Measurements from ENCODE around the gene PLPP2.

Gene PLPP2

GRCh38 chr19:293436-294110 is 2.4 kb upstream of the PLPP2 start:
- DNase-seq (ENCODE audit: low read depth in 2 of 2): no peak

DNA sequence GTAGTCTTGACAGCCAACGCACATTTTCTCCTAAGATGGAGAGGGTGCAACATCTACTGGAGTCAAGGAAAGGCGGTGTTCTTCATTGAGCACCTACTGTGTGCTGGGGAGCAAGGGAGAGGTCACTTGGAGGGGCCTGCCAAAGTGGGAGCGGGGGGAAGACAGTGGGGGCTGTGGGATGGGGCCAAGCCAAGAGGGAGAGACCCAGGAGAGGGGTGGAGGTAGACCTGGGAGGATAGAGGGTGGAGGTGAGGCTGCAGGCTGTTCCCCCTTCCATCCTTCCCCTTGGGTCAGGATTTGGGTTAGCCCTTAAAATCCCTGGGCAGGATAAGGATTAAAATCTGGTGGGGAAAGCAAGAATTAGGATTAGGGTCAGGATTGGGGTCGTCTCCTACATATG is 1.7 kb upstream of the PLPP2 start:
- DNase-seq (ENCODE audit: low read depth in 2 of 2): no peak

- no peak for DNase-seq (ENCODE audit: low read depth in 2 of 2)
Measured at GRCh38 chr19:292281-292884, 1.2 kb upstream of the PLPP2 start.

GRCh38 chr19:291561-292280 is 518 bp upstream of the PLPP2 start:
- no peak for DNase-seq (ENCODE audit: low read depth in 2 of 2)

DNA sequence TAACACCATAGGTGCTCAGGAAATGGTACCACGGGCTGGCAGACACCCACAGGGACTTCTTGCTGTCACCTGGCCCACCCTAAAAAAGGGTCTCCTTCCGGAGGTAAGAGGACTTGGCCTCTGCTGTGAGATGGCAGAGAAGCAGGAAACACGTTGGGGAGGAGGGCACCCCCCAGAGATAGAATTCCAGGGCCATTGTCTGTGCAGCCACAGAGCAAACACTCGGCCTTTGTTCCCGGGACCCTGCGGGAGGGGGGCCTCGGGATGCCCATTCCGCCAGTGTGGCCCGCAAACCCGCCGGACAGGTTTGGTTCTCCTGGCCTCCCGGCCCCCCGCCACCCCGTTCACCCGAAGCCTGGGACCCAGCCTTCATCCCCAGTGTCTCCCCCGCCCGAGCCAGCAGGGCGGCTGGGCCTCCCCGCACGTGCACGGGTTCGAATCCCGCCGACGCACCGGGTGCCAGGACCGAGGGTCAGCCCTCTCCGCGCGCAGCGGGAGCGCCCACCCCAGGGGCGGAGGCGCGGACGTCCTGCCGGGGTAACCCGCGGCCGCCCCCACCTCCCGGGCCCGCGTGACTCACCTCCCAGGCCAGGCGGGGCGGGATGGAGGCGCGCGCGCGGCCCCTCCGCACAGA is 714 bp downstream of the PLPP2 start:
- DNase-seq (ENCODE audit: low read depth in 2 of 2): no peak

- no peak for DNase-seq (ENCODE audit: low read depth in 2 of 2)
Measured at GRCh38 chr19:289651-290371, 1.4 kb downstream of the PLPP2 start.

- DNase-seq (ENCODE audit: low read depth in 2 of 2): no peak
Measured at GRCh38 chr19:288911-289310, 2.3 kb downstream of the PLPP2 start.

- DNase-seq (ENCODE audit: low read depth in 2 of 2): no peak
Measured at GRCh38 chr19:287381-287871, 3.8 kb downstream of the PLPP2 start.

- no peak for DNase-seq (ENCODE audit: low read depth in 2 of 2)
Measured at GRCh38 chr19:283395-283794, 7.8 kb downstream of the PLPP2 start.

DNA sequence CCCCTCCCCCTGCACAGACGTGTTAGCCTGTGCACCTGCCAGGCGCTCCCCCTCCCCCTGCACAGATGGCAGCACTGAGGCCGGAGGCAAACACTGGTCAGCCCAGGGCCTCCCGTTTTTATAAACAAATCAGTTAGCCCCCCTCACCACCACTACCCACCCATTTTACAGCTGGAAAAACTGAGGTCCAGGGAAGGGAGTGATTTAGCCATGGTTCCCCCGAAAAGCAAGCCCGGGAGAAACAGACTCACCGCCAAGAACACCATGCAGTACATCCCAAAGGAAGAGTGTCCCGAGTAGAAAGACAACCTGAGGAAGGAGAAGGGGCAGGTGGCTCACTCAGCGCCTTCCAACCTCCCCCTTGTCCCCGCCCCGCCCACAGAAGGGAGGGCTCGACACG is 8.7 kb downstream of the PLPP2 start:
- no peak for DNase-seq (ENCODE audit: low read depth in 2 of 2)

- no peak for DNase-seq (ENCODE audit: low read depth in 2 of 2)
Measured at GRCh38 chr19:281992-282391, 9.2 kb downstream of the PLPP2 start.

DNA sequence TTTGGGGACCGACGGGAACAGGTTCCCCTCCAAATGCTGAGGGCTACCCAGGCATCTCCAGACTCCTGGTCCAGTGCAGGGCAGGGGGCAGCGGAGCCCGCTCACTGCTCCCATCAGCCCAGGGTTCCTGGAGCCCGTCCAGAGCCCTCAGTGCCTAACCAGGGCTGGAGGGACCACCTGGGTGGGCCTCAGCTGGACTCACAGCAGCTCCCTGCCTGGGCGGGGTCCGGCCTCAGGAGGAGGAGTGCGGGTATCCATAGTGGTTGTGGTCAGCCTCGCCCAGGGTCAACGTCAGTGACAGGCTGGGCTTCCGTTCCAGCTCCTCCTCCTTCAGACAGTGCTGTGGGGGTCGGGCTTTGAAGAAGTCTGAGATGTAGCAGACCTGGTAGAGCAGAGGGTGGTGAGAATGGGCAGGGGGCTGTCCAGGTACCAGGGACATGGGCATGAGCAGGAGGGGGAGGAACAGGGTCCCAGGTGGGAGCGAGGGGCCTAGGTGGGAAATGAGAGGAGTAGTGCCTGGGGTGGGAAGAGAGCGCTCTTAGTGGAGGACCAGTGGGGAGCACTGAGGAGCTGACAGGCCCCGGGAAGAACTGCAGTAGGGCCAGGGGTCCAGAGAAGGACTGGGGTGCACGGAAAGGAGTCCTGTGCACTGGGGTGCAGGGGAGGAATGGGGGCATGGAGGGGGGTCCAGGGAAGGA is 9.9 kb downstream of the PLPP2 start:
- DNase-seq (ENCODE audit: low read depth in 2 of 2): no peak

GRCh38 chr19:280541-281009 is 10.6 kb downstream of the PLPP2 start:
- DNase-seq (ENCODE audit: low read depth in 2 of 2): no peak

- no peak for DNase-seq (ENCODE audit: low read depth in 2 of 2)
Measured at GRCh38 chr19:279656-280055, 11.5 kb downstream of the PLPP2 start.

GRCh38 chr19:279231-279630 is 12.0 kb downstream of the PLPP2 start:
- DNase-seq (ENCODE audit: low read depth in 2 of 2): no peak

- no peak for DNase-seq (ENCODE audit: low read depth in 2 of 2)
Measured at GRCh38 chr19:277581-278165, 13.5 kb downstream of the PLPP2 start.

DNA sequence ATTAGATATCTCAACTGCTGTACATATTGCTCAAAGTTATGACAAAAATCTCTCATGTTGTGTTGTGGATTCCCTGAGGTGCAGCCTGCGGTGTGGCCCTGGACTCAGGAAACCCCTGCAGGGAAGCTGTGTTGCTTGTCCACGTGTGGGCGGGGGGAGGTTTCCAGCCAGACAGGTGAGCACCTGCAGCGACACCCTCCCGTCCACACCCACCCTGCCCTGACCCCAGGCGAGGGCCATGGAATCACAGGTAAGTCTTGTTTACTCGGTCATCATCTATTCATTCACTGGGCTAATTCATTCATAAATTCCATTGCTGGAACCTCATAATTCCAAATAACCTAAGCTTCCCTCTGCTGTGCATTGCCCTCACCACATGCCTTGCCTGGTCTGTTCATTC is 14.1 kb downstream of the PLPP2 start:
- no peak for DNase-seq (ENCODE audit: low read depth in 2 of 2)

GRCh38 chr19:275958-276646 is 15.1 kb downstream of the PLPP2 start:
- no peak for DNase-seq (ENCODE audit: low read depth in 2 of 2)

DNA sequence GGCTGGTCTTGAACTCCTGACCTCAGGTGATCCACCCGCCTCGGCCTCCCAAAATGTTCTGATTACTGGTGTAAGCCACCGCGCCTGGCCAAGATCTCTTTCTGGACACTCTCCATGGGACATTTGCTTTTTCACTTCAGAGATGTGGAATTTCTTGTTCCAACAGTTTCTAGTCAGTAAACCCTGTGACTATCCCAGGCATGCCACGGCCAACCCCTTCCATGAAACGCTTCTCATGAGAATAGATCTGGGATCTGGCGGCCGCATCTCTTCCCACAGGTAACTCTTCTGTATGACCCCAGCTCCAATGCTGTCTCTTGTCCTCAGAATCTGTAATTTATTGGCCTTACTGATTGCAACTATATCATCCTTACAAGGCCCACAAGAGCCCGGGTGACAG is 16.2 kb downstream of the PLPP2 start:
- DNase-seq (ENCODE audit: low read depth in 2 of 2): no peak

DNA sequence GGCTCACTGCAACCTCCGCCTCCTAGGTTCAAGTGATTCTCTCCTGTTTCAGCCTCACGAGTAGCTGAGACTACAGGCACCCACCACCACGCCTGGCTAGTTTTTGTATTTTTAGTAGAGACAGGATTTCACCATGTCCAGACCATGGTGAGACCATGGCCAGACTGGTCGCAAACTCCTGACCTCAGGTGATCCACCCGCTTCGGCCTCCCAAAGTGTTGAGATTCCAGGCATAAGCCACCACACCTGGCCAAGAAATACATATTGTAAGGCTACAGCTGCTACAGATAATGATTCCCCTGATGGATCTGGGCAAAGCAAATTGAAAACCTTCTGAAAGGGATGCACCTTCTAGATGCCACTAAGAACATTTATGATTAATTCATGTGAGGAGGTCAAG is 17.8 kb downstream of the PLPP2 start:
- DNase-seq (ENCODE audit: low read depth in 2 of 2): no peak

Measured in stimulated activated CD4-positive, alpha-beta T cell treated with anti-CD3 and anti-CD28 coated beads, Interleukin-12 subunit alpha, Interleukin-12 subunit beta, amount 100 ng/mL, for 24 hours (primary cell).